ENCODE data around the gene CD99L2.

CD99L2 gene

DNA sequence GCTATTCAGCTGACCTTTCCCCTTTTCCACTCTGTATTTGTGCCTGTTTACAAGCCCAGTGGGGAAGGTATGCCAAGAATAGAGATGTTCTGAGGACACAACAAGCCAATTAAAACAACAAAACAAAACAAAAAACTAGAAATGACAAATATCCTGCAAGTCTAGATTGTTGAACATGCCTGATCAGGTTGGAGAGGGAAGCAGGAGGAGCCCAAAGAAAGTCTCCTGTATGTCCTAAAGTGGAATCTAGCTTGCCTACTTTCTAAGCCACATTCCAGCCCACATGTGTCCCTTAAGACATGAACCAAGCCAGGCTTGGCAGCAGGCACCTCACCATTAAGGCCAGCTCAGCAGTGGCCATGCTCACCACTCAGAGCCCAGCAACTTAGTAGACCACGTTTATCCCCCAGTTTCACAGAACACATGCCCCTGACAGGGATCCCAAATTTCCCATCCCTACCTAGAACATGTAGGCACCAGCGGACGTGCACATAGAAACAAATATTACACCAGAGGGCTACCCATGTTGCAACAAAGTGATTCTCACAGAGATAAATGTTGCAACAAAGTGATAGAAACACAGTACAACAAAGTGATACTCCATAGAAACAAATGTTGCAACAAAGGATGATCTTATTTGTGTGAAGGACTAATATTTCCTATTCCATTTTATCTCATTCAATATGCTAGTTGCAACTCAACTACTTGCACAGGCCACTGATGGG, 48.3 kb downstream of the CD99L2 start:
- CTCF ChIA-PET = interaction anchor here (1.2 kb wide), 1 partner anchor 12 kb away, joined by 3 read pairs; no protein-coding TSS in a partner anchor
- POLR2A ChIA-PET = no interaction called here
- TF ChIP-seq, protein P1, sequence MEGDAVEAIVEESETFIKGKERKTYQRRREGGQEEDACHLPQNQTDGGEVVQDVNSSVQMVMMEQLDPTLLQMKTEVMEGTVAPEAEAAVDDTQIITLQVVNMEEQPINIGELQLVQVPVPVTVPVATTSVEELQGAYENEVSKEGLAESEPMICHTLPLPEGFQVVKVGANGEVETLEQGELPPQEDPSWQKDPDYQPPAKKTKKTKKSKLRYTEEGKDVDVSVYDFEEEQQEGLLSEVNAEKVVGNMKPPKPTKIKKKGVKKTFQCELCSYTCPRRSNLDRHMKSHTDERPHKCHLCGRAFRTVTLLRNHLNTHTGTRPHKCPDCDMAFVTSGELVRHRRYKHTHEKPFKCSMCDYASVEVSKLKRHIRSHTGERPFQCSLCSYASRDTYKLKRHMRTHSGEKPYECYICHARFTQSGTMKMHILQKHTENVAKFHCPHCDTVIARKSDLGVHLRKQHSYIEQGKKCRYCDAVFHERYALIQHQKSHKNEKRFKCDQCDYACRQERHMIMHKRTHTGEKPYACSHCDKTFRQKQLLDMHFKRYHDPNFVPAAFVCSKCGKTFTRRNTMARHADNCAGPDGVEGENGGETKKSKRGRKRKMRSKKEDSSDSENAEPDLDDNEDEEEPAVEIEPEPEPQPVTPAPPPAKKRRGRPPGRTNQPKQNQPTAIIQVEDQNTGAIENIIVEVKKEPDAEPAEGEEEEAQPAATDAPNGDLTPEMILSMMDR (IDR thresholded peaks at IDR 0.05; ENCODE audit: control extremely low read depth, extremely low read depth, low read depth, missing control alignments) = no peak
- DNase-seq (ENCODE audit: extremely low spot score) = no peak

DNA sequence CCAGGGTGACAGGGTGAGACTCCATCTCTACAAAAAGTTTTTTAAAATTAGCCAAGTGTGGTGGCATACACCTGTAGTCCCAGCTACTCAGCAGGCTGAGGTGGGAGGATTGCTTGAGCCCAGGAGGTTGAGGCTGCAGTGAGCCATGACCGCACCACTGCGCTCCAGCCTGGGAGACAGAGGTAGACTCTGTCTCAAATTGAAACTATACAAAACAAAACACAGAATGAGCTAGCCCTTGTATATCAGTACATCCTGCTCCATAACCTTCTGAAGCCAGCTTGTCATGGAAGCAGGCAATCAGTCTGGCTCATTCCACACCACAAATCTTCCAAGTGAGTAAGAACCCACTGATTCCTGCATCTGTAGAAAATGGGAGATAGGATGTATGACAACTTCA, 49.0 kb downstream of the CD99L2 start:
- ChIA-PET POLR2A (no interaction called here), CTCF (no interaction called here)
- TF ChIP-seq, protein P1 (IDR thresholded peaks at IDR 0.05; ENCODE audit: control extremely low read depth, extremely low read depth, low read depth, missing control alignments) = no peak
- DNase-seq (ENCODE audit: extremely low spot score) = no peak

DNA sequence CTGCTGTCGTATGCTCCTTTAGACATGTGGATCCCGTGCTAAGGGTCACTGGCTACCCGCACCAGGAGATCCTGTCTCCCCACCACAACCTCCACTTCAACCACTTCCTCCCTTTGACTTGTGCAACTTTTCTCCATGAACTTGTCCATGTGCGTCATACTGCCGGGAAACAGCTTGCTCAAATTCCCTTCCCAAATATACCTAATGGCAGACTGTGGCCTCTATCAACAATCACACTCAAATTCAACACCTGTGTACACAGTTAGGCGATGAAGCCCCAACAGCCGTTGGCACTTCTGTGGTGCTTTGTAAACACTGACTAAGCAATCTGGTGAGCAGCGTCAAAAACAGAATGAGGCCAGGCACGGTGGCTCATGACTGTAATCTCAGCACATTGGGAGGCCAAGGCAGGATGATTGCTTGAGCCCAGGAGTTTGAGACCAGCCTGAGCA, 49.5 kb downstream of the CD99L2 start:
- TF ChIP-seq, protein P1 (IDR thresholded peaks at IDR 0.05; ENCODE audit: control extremely low read depth, extremely low read depth, low read depth, missing control alignments) = no peak
- CTCF ChIA-PET = no interaction called here

DNA sequence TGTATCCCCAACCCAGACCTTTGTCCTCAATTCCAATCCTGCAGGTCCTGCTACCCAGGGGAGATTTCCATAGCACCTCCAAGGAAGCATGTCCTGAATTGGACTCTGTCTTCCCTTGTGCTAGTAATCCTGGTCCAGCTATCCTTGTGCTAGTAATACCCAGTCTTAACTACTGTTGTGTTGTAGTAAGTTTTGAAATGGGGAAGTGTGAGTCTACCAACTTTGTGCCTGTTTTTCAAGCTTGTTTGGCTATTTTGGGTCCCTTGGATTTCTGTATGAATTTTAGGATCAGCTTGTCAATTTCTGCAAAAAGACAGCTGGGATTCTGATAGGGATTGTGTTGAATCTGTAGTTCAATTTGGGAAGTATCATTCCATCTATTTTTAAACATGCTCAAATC, 51.4 kb downstream of the CD99L2 start:
- POLR2A ChIA-PET = no interaction called here

More for the DNA sequence above, 49.5 kb downstream of the CD99L2 start:
- no peak for DNase-seq (ENCODE audit: extremely low spot score)
- POLR2A ChIA-PET = no interaction called here

DNA sequence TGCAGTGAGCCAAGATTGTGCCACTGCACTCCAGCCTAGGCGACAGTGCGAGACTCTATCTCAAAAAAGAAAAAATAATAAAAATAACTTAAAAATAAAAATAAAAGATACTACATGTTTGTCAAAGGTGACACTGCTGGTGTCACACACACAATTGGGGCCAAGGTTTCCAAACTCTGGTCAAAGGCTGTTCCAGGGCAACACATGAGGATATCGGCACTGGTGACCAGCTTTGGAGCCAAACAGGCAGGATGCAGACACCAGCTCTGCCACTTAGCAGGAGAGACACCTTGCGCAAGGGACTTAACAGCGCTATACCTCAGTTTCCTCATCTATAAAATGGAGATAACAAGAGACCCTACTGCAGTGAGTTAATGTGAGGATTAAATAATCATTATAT, 52.3 kb downstream of the CD99L2 start:
- ChIA-PET POLR2A (no interaction called here), CTCF (no interaction called here)
- DNase-seq (ENCODE audit: extremely low spot score) = no peak
- TF ChIP-seq, protein P1 (IDR thresholded peaks at IDR 0.05; ENCODE audit: control extremely low read depth, extremely low read depth, low read depth, missing control alignments) = no peak

More for the DNA sequence above, 51.4 kb downstream of the CD99L2 start:
- TF ChIP-seq, protein P1 (IDR thresholded peaks at IDR 0.05; ENCODE audit: control extremely low read depth, extremely low read depth, low read depth, missing control alignments) = no peak
- no peak for DNase-seq (ENCODE audit: extremely low spot score)
- CTCF ChIA-PET = no interaction called here

DNA sequence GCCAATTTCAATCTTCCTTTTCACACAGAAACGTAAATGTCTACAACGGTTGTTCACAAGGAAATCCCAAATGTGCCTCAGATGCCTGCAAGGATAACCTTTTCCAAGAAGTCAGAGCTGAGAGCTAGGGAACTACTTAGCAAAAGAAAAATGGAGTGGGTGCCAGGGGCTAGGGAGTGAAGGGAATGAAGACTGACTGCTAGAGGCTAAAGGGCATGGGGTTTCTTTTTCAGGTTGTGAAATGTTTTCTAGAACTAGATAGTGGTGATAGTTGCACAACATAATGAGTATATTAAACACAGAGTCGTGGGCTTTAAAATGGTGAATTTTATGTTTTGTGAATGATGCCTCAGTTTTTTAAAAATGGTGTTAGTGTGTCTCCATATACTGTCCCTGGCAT, 53.4 kb downstream of the CD99L2 start:
- CTCF ChIA-PET = no interaction called here
- POLR2A ChIA-PET = no interaction called here
- TF ChIP-seq, protein P1 (IDR thresholded peaks at IDR 0.05; ENCODE audit: control extremely low read depth, extremely low read depth, low read depth, missing control alignments) = no peak
- no peak for DNase-seq (ENCODE audit: extremely low spot score)

All from GM10248 (cell line).